ENCODE data around the gene IL22. TPM values are rescaled to one million over a fixed set of nuclear protein-coding genes. Genes with fewer than 3 reads are reported as not detected.

Gene IL22
- total RNA-seq, 1 experiment from 2014 or later, result not detected

GRCh38 chr12:68280240-68280639 is 26.8 kb upstream of the IL22 start:
- POLR2A ChIA-PET, result no interaction called here
- H3K4me1 Mint-ChIP-seq, result peaks cover 13% of the 10 kb centered on the region
- TF ChIP-seq ZNF219 (CRISPR knock-in tag; IDR thresholded peaks at IDR 0.05; ENCODE audit: borderline replicate concordance) (no peak), ZNF423 (CRISPR knock-in tag; IDR thresholded peaks at IDR 0.05) (no peak), TEAD4 (CRISPR knock-in tag; IDR thresholded peaks at IDR 0.05) (no peak), FOXK1 (CRISPR knock-in tag; IDR thresholded peaks at IDR 0.05) (no peak), ZNF425 (CRISPR knock-in tag; conservative IDR thresholded peaks at IDR 0.05) (no peak), NFATC4 (CRISPR knock-in tag; IDR thresholded peaks at IDR 0.05) (no peak), AR (CRISPR knock-in tag; IDR thresholded peaks at IDR 0.05) (no peak), ZNF232 (CRISPR knock-in tag; IDR thresholded peaks at IDR 0.05) (no peak), PRDM15 (CRISPR knock-in tag; IDR thresholded peaks at IDR 0.05) (no peak), CBFB (CRISPR knock-in tag; IDR thresholded peaks at IDR 0.05; ENCODE audit: low read depth) (no peak), FOXP1 (CRISPR knock-in tag; IDR thresholded peaks at IDR 0.05; ENCODE audit: borderline replicate concordance) (no peak), JUN (CRISPR knock-in tag; IDR thresholded peaks at IDR 0.05) (no peak)
- TF ChIP-seq, protein P1, sequence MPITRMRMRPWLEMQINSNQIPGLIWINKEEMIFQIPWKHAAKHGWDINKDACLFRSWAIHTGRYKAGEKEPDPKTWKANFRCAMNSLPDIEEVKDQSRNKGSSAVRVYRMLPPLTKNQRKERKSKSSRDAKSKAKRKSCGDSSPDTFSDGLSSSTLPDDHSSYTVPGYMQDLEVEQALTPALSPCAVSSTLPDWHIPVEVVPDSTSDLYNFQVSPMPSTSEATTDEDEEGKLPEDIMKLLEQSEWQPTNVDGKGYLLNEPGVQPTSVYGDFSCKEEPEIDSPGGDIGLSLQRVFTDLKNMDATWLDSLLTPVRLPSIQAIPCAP (CRISPR knock-in tag; IDR thresholded peaks at IDR 0.05), result no peak
- TF ChIP-seq, protein P2, sequence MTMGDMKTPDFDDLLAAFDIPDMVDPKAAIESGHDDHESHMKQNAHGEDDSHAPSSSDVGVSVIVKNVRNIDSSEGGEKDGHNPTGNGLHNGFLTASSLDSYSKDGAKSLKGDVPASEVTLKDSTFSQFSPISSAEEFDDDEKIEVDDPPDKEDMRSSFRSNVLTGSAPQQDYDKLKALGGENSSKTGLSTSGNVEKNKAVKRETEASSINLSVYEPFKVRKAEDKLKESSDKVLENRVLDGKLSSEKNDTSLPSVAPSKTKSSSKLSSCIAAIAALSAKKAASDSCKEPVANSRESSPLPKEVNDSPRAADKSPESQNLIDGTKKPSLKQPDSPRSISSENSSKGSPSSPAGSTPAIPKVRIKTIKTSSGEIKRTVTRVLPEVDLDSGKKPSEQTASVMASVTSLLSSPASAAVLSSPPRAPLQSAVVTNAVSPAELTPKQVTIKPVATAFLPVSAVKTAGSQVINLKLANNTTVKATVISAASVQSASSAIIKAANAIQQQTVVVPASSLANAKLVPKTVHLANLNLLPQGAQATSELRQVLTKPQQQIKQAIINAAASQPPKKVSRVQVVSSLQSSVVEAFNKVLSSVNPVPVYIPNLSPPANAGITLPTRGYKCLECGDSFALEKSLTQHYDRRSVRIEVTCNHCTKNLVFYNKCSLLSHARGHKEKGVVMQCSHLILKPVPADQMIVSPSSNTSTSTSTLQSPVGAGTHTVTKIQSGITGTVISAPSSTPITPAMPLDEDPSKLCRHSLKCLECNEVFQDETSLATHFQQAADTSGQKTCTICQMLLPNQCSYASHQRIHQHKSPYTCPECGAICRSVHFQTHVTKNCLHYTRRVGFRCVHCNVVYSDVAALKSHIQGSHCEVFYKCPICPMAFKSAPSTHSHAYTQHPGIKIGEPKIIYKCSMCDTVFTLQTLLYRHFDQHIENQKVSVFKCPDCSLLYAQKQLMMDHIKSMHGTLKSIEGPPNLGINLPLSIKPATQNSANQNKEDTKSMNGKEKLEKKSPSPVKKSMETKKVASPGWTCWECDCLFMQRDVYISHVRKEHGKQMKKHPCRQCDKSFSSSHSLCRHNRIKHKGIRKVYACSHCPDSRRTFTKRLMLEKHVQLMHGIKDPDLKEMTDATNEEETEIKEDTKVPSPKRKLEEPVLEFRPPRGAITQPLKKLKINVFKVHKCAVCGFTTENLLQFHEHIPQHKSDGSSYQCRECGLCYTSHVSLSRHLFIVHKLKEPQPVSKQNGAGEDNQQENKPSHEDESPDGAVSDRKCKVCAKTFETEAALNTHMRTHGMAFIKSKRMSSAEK (CRISPR knock-in tag; IDR thresholded peaks at IDR 0.05; ENCODE audit: borderline replicate concordance), result no peak
- H3K27me3 Mint-ChIP-seq (ENCODE audit: low read depth), result no peaks in the 10 kb centered on the region
- no peaks in the 10 kb centered on the region for H3K9me3 Mint-ChIP-seq
- DNase-seq (ENCODE audit: low spot score), result no peak
- no peak overlapping the region for H3K27ac Mint-ChIP-seq
- no peak overlapping the region for H3K4me3 Mint-ChIP-seq
- ATAC-seq, result no peak
- CTCF ChIA-PET, result no interaction called here
- no peaks in the 10 kb centered on the region for H3K36me3 Mint-ChIP-seq
